Measurements from ENCODE around the gene WDR49.

GRCh38 chr3:167602041-167602440 is 51.7 kb downstream of the WDR49 start:
- TF ChIP-seq, protein P1, sequence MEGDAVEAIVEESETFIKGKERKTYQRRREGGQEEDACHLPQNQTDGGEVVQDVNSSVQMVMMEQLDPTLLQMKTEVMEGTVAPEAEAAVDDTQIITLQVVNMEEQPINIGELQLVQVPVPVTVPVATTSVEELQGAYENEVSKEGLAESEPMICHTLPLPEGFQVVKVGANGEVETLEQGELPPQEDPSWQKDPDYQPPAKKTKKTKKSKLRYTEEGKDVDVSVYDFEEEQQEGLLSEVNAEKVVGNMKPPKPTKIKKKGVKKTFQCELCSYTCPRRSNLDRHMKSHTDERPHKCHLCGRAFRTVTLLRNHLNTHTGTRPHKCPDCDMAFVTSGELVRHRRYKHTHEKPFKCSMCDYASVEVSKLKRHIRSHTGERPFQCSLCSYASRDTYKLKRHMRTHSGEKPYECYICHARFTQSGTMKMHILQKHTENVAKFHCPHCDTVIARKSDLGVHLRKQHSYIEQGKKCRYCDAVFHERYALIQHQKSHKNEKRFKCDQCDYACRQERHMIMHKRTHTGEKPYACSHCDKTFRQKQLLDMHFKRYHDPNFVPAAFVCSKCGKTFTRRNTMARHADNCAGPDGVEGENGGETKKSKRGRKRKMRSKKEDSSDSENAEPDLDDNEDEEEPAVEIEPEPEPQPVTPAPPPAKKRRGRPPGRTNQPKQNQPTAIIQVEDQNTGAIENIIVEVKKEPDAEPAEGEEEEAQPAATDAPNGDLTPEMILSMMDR (IDR thresholded peaks at IDR 0.05; ENCODE audit: low read length): no peak
- TF ChIP-seq EZH2 (IDR thresholded peaks at IDR 0.05; ENCODE audit: borderline replicate concordance, low read length): no peak
